HepG2 (cell line): ENCODE results near the gene TOM1L2. TPM values are rescaled to one million over a fixed set of nuclear protein-coding genes. Genes with fewer than 3 reads are reported as not detected.

Experiments used
- ATF6 ChIP-seq: sonication (generic); formaldehyde crosslinking; conservative IDR thresholded peaks from 2 replicates; pipeline ENCODE4 v1.4.0; 2020; ENCODE audit warnings: missing genetic modification reagents
- ERF ChIP-seq: IDR thresholded peaks from 2 replicates; pipeline ENCODE4 v1.6.1; 2018; ENCODE audit warnings: missing biosample characterization, missing genetic modification reagents
- KDM1A ChIP-seq: IDR thresholded peaks from 2 replicates; pipeline ENCODE4 v1.6.1; 2016; ENCODE audit warnings: missing compliant biosample characterization
- MIER2 ChIP-seq: IDR thresholded peaks from 2 replicates; pipeline ENCODE4 v1.6.1; 2016; ENCODE audit warnings: missing biosample characterization, missing genetic modification reagents
- RXRB ChIP-seq: IDR thresholded peaks from 2 replicates; pipeline ENCODE4 v1.6.1; 2016; ENCODE audit warnings: borderline replicate concordance, missing genetic modification reagents, missing compliant biosample characterization
- TARDBP ChIP-seq: sonication (generic); formaldehyde crosslinking; IDR thresholded peaks from 2 replicates; pipeline ENCODE4 v1.8.0; 2022; ENCODE audit warnings: mild to moderate bottlenecking, missing genetic modification reagents
- THRA ChIP-seq: sonication (generic); formaldehyde crosslinking; IDR thresholded peaks from 2 replicates; pipeline ENCODE4 v1.4.0; 2020; ENCODE audit warnings: missing genetic modification reagents, borderline replicate concordance
- WIZ ChIP-seq: sonication (generic); formaldehyde crosslinking; IDR thresholded peaks from 2 replicates; pipeline ENCODE4 v1.5.1; 2020; ENCODE audit warnings: mild to moderate bottlenecking, missing genetic modification reagents
- ZBTB34 ChIP-seq: sonication (generic); formaldehyde crosslinking; IDR thresholded peaks from 2 replicates; pipeline ENCODE4 v1.8.0; 2022; ENCODE audit warnings: mild to moderate bottlenecking, missing genetic modification reagents
- ZFP41 ChIP-seq: sonication (generic); formaldehyde crosslinking; IDR thresholded peaks from 2 replicates; pipeline ENCODE4 v1.4.0; 2020; ENCODE audit warnings: mild to moderate bottlenecking, missing genetic modification reagents, borderline replicate concordance
- ZFP82 ChIP-seq: sonication (generic); formaldehyde crosslinking; IDR thresholded peaks from 2 replicates; pipeline ENCODE4 v1.5.1; 2020; ENCODE audit warnings: mild to moderate bottlenecking, missing genetic modification reagents, borderline replicate concordance
- ZFX ChIP-seq: sonication (generic); formaldehyde crosslinking; IDR thresholded peaks from 2 replicates; pipeline ENCODE4 v1.4.0; 2020; ENCODE audit warnings: mild to moderate bottlenecking, low read depth, missing genetic modification reagents, moderate library complexity
- ZNF101 ChIP-seq: sonication (generic); formaldehyde crosslinking; IDR thresholded peaks from 2 replicates; pipeline ENCODE4 v1.4.0; 2020; ENCODE audit warnings: mild to moderate bottlenecking, low read depth, missing genetic modification reagents, borderline replicate concordance
- ZNF235 ChIP-seq: sonication (generic); formaldehyde crosslinking; IDR thresholded peaks from 2 replicates; pipeline ENCODE4 v1.8.1; 2023; ENCODE audit warnings: mild to moderate bottlenecking, missing genetic modification reagents, borderline replicate concordance
- ZNF432 ChIP-seq: sonication (generic); formaldehyde crosslinking; IDR thresholded peaks from 2 replicates; pipeline ENCODE4 v1.5.0; 2020; ENCODE audit warnings: missing genetic modification reagents, mild to moderate bottlenecking, borderline replicate concordance
- ZNF576 ChIP-seq: sonication (generic); formaldehyde crosslinking; IDR thresholded peaks from 2 replicates; pipeline ENCODE4 v1.4.0; 2020; ENCODE audit warnings: mild to moderate bottlenecking, missing genetic modification reagents
- ZNF580 ChIP-seq: IDR thresholded peaks from 2 replicates; pipeline ENCODE4 v1.6.1; 2016; ENCODE audit warnings: low read depth, borderline replicate concordance
- polyA plus RNA-seq, 8 experiments: library from polyadenylated mRNA; depleted of rRNA in 3 of 8; stranded (reverse) in 7 of 8; unstranded in 1 of 8; fragments of >200 nt; fragmentation: Illumina TruSeq in 4 of 8; extraction: Trizol in 4 of 8; gene quantifications; 2 replicates each; pipeline versions ENCODE4 v1.2.1 to v1.2.3, GENCODE V29; 2011 to 2016; ENCODE audit warnings: low read depth in 4 of 8, missing spikeins in 1 of 8, mixed read lengths in 1 of 8; ENCODE audit not compliant: insufficient read depth in 1 of 8
- total RNA-seq, 5 experiments: library from RNA; depleted of rRNA; stranded (reverse); fragments of >200 nt; fragmentation: Illumina TruSeq; extraction: Trizol; gene quantifications; 2 replicates each; pipeline ENCODE4 v1.2.3, GENCODE V29; 2016; ENCODE audit warnings: low read depth in 1 of 5
- TF ChIP-seq, protein P1 (sequence below): sonication (generic); formaldehyde crosslinking; IDR thresholded peaks from 2 replicates; pipeline ENCODE4 v1.4.0; 2020; ENCODE audit warnings: missing genetic modification reagents, borderline replicate concordance
- TF ChIP-seq, protein P2 (sequence below): IDR thresholded peaks from 2 replicates; pipeline ENCODE4 v1.6.1; 2016; ENCODE audit warnings: mild to moderate bottlenecking, missing biosample characterization, missing genetic modification reagents

TOM1L2 gene
- total and polyA plus RNA-seq, 2 of the 13 experiments (the other 11 are each of a cell fraction or from before 2014, with no cell fraction given), result 4.7 to 7.4 TPM

GRCh38 chr17:17839791-17840707, 132.2 kb downstream of the TOM1L2 start (continued):
- TF ChIP-seq ZBTB34 (CRISPR knock-in tag) (no peak), ATF6 (no peak), ERF (CRISPR knock-in tag) (peak; percentile 86), RXRB (CRISPR knock-in tag) (peak; percentile 66), ZNF432 (CRISPR knock-in tag) (no peak), WIZ (CRISPR knock-in tag) (peak; percentile 55; the same call in 1 of the 2 replicates), ZNF580 (peak; percentile 96), ZFX (CRISPR knock-in tag) (peak; percentile 55; the same call in 1 of the 2 replicates), ZNF576 (CRISPR knock-in tag) (peak; percentile 58; the same call in 1 of the 2 replicates), ZNF101 (CRISPR knock-in tag) (no peak), MIER2 (CRISPR knock-in tag) (peak; percentile 27; the same call in 1 of the 2 replicates), ZNF235 (CRISPR knock-in tag) (peak; percentile 37; the same call in 1 of the 2 replicates), THRA (CRISPR knock-in tag) (0 out of 2 replicates have a peak, but pooled peaks have one; percentile 29), TARDBP (CRISPR knock-in tag) (peak; percentile 62), KDM1A (CRISPR knock-in tag) (peak; percentile 99), ZFP41 (CRISPR knock-in tag) (no peak), ZFP82 (peak; percentile 43; the same call in 1 of the 2 replicates)
- TF ChIP-seq, protein P1, sequence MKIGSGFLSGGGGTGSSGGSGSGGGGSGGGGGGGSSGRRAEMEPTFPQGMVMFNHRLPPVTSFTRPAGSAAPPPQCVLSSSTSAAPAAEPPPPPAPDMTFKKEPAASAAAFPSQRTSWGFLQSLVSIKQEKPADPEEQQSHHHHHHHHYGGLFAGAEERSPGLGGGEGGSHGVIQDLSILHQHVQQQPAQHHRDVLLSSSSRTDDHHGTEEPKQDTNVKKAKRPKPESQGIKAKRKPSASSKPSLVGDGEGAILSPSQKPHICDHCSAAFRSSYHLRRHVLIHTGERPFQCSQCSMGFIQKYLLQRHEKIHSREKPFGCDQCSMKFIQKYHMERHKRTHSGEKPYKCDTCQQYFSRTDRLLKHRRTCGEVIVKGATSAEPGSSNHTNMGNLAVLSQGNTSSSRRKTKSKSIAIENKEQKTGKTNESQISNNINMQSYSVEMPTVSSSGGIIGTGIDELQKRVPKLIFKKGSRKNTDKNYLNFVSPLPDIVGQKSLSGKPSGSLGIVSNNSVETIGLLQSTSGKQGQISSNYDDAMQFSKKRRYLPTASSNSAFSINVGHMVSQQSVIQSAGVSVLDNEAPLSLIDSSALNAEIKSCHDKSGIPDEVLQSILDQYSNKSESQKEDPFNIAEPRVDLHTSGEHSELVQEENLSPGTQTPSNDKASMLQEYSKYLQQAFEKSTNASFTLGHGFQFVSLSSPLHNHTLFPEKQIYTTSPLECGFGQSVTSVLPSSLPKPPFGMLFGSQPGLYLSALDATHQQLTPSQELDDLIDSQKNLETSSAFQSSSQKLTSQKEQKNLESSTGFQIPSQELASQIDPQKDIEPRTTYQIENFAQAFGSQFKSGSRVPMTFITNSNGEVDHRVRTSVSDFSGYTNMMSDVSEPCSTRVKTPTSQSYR (CRISPR knock-in tag), result 0 out of 2 replicates have a peak, but pooled peaks have one; percentile 14
- TF ChIP-seq, protein P2, sequence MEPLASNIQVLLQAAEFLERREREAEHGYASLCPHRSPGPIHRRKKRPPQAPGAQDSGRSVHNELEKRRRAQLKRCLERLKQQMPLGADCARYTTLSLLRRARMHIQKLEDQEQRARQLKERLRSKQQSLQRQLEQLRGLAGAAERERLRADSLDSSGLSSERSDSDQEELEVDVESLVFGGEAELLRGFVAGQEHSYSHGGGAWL (CRISPR knock-in tag), result peak; percentile 74
